ENCODE measurements around the gene PHF13. TPM values are rescaled to one million over a fixed set of nuclear protein-coding genes. Genes with fewer than 3 reads are reported as not detected.
"Not testable (repeated sequence)": the region's sequence is repeated elsewhere in the genome, so short reads cannot be mapped to it uniquely, and the experiment has no call there.

Gene PHF13
- total and polyA plus RNA-seq, 11 donors, result 2.9 to 11.2 (median 7.8) TPM

- H3K4me1 ChIP-seq, result peaks cover 14 to 76% (median 60%) of the 10 kb centered on the region in 12 donors
- peak overlapping the region in 10 of 12 donors; percentile 72 to 96 (median 86) for H3K4me3 ChIP-seq
- WGBS, 4 donors, result 52 to 71% (median 68%) methylated on average over 23 to 31 of the region's 31 CpGs
- DNase-seq (no peak), ATAC-seq (no peak)
- TF ChIP-seq POLR2A (IDR thresholded peaks at IDR 0.05), result no peak
- TF ChIP-seq, protein P1, sequence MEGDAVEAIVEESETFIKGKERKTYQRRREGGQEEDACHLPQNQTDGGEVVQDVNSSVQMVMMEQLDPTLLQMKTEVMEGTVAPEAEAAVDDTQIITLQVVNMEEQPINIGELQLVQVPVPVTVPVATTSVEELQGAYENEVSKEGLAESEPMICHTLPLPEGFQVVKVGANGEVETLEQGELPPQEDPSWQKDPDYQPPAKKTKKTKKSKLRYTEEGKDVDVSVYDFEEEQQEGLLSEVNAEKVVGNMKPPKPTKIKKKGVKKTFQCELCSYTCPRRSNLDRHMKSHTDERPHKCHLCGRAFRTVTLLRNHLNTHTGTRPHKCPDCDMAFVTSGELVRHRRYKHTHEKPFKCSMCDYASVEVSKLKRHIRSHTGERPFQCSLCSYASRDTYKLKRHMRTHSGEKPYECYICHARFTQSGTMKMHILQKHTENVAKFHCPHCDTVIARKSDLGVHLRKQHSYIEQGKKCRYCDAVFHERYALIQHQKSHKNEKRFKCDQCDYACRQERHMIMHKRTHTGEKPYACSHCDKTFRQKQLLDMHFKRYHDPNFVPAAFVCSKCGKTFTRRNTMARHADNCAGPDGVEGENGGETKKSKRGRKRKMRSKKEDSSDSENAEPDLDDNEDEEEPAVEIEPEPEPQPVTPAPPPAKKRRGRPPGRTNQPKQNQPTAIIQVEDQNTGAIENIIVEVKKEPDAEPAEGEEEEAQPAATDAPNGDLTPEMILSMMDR (IDR thresholded peaks at IDR 0.05), result no peak
- H3K27me3 ChIP-seq, result no peaks in the 10 kb centered on the region
- peaks cover 0 to 51% (median 46%) of the 10 kb centered on the region in 9 donors for H3K36me3 ChIP-seq
- H3K27ac ChIP-seq, result peak overlapping the region in 10 of 12 donors; percentile 33 to 100 (median 99)
- intact Hi-C loops (cut with DNase I), result no loop called here
- H3K9me3 ChIP-seq, result no peaks in the 10 kb centered on the region
These were observed 14.2 kb upstream of the PHF13 start for GRCh38 chr1:6599141-6599975.

GRCh38 chr1:6599991-6600390, 13.5 kb upstream of the PHF13 start:
- WGBS, 4 donors, result 59 to 72% (median 64%) methylated on average over 8 of the region's 8 CpGs
- not testable (repeated sequence) for H3K9me3 ChIP-seq, DNase-seq, ATAC-seq, H3K27me3 ChIP-seq
- H3K4me3 ChIP-seq, result peak overlapping the region; percentile 72 to 96 (median 86)
- peaks cover 0 to 45% (median 40%) of the 10 kb centered on the region in 9 donors for H3K36me3 ChIP-seq
- H3K27ac ChIP-seq, result peak overlapping the region; percentile 92 to 100 (median 99)
- H3K4me1 ChIP-seq, result peaks cover 15 to 76% (median 66%) of the 10 kb centered on the region in 12 donors
- intact Hi-C loops (cut with DNase I), result loop anchor here in 2 of 10 donors (2.0 to 5.0 kb wide), 3 partner anchors 19 to 102 kb away; partner anchors contain the start of genes DNAJC11 (in 1 of the 2) and THAP3 (in 1 of the 2)

DNA sequence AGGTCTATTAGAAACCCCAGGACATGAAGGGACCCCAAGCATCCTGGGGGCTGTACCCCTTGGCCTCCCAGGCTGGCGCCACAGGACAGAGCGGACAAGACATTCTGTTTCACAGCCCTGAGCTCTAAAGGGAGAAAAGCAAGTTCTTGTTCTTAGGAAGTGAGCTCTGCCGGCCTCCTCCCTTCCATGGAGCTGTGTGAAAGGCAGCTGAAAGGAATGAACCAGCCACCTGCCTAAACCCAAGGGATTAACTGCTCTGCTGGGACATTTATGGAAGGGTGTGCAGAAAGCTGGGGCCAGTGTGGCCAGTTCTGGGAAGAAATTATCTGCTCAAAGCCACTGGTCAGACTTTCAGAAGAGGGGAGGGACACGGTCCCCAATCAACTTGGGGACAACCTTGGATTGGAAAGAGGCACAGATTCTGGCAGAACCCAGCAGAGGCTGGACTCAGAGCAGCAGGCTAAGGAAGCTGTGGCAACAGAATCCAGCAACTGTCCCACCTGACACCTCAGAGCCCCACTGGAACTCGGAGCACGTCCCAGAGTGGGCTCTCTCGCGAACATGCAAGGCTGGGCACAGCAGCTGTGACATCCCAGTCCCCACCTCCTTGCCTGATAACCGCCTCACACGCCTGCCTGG, 13.0 kb upstream of the PHF13 start:
- no peaks in the 10 kb centered on the region for H3K9me3 ChIP-seq
- H3K36me3 ChIP-seq, result peaks cover 0 to 39% (median 35%) of the 10 kb centered on the region in 9 donors
- intact Hi-C loops (cut with DNase I), result loop anchor here in 2 of 10 donors (2.0 to 5.0 kb wide), 3 partner anchors 20 to 102 kb away; partner anchors contain the start of genes DNAJC11 (in 1 of the 2) and THAP3 (in 1 of the 2)
- no peaks in the 10 kb centered on the region for H3K27me3 ChIP-seq
- TF ChIP-seq, protein P1 (IDR thresholded peaks at IDR 0.05), result no peak
- no peak for TF ChIP-seq POLR2A (IDR thresholded peaks at IDR 0.05)
- ATAC-seq, result peak; percentile 0 to 46 (median 8)
- H3K27ac ChIP-seq, result peak overlapping the region; percentile 92 to 100 (median 99)
- 12 to 24% (median 15%) methylated on average over 7 to 10 of the region's 10 CpGs for WGBS, 4 donors
- no peak for DNase-seq
- H3K4me1 ChIP-seq, result peaks cover 18 to 75% (median 68%) of the 10 kb centered on the region in 12 donors
- H3K4me3 ChIP-seq, result peak overlapping the region; percentile 72 to 96 (median 86)

DNA sequence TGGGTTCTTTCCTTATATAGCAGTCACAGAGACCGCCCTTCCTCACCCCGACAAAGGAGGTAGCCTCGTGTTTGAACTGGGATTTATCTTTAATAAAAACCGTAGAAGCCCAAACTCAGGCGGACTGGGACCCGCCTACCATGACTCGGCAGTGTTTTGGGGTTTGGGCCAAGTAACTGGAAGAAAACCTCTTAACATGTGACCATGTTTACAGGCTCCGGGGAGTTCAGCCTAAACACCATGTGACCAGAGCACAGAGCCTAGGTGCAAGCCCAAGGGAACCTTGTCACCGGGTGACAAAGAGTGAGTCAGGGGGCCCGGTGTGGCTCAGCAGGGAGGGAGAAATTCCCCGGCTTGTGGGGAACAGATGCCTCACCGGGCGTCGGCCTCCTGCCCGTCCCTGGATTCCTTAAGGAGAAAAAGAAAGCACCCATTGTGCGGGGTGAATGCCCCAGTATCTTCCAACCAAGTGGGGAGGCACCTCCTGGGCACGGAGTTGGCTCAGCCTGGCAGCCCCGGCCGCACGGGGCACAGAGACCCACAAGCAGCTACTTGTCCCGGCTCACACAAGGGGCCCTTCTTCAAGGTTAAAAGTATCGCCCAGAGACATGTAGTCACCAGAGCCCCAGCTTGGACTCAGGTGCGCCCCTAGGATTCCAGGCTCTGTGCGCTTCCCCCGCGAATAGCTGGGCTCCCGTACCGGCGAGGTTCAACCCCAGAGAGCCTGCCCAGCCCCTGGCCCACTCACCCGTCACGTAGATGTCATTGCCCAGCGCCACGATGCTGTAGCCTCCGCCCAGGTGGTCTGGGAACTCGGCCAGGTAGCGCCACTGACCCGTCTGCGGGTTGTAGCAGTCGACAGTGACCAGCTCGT, 12.2 kb upstream of the PHF13 start:
- TF ChIP-seq, protein P1 (IDR thresholded peaks at IDR 0.05), result peak in 1 of 12 donors; percentile 3
- peak in 1 of 2 donors; percentile 66 for TF ChIP-seq POLR2A (IDR thresholded peaks at IDR 0.05)
- no peaks in the 10 kb centered on the region for H3K27me3 ChIP-seq
- peak overlapping the region; percentile 72 to 96 (median 86) for H3K4me3 ChIP-seq
- WGBS, 4 donors, result 0% methylated on average over 21 to 40 of the region's 40 CpGs
- peak overlapping the region; percentile 92 to 100 (median 99) for H3K27ac ChIP-seq
- H3K4me1 ChIP-seq, result peaks cover 18 to 75% (median 65%) of the 10 kb centered on the region in 12 donors
- peak; percentile 16 to 56 (median 34) for ATAC-seq
- DNase-seq, result peak; percentile 74 to 81 (median 76)
- intact Hi-C loops (cut with DNase I), result loop anchor here in 2 of 10 donors (2.0 to 5.0 kb wide), 3 partner anchors 20 to 101 kb away; partner anchors contain the start of genes DNAJC11 (in 1 of the 2) and THAP3 (in 1 of the 2)
- H3K9me3 ChIP-seq, result no peaks in the 10 kb centered on the region
- H3K36me3 ChIP-seq, result peaks cover 0 to 32% (median 28%) of the 10 kb centered on the region in 9 donors

Measured in heart left ventricle (tissue), 16 donors.